Measurements from ENCODE around the gene ATP11A. TPM values are rescaled to one million over a fixed set of nuclear protein-coding genes. Genes with fewer than 3 reads are reported as not detected.

The ATP11A gene
- total RNA-seq, 2 donors from 2014 or later: 15.2 to 38.4 TPM

GRCh38 chr13:112889351-112890290, 199.8 kb downstream of the ATP11A start:
- no peaks in the 10 kb centered on the region for H3K27me3 ChIP-seq (replicated peaks; ENCODE audit: insufficient read depth)
- H3K36me3 ChIP-seq: no peaks in the 10 kb centered on the region
- peaks cover 6 to 19% of the 10 kb centered on the region in 2 donors for H3K4me1 ChIP-seq (ENCODE audit: control insufficient read depth in 1 of 2, low read depth in 2 of 2)
- DNase-seq (ENCODE audit: low spot score): no peak
- no peak for ATAC-seq (ENCODE audit: insufficient number of reproducible peaks, low FRiP score, low read depth)
- no peak for TF ChIP-seq CTCF (IDR thresholded peaks at IDR 0.05)
- H3K27ac ChIP-seq: no peak overlapping the region
- H3K4me3 ChIP-seq: no peak overlapping the region
- no peaks in the 10 kb centered on the region for H3K9me3 ChIP-seq

DNA sequence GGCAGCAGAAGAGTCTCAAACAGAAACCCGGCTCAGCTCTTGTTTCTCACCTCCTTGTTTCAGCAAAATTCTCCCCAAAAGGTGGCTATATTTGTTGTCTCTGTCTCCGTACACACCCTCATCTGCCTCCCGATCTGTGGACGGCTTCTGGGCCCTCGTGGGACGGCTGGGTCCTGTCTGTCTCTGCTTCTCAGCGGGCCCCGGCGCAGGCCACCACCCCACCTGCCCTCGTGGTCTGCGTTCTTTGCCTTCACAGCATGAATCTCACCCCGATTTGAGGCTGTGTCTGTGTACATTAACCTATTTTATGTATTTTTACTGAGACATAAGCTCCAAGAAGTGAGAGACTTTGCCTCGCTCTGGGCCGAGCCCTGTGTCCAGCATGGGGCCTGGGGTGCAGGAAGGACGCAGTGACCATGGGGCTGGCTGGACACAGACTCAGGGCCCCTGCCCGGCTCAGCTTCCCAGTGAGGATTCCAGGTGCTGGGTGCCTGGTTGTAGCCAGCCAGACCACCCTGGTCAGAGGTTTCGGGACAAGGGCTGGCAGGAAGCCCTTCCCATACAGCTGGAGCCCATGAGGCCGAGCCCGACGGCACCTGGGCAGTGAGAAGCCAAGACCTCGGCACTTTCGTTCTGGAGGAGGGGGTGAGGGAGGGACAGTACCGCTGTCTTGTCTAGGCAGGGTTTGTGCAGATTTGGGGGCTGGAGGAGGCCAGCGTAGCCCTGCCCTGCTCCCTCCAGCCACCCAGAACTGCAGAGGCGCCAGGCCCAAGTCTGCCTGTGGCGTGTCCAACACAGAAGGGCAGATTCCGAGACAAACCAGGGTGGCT, 200.7 kb downstream of the ATP11A start:
- H3K9me3 ChIP-seq: no peaks in the 10 kb centered on the region
- no peaks in the 10 kb centered on the region for H3K27me3 ChIP-seq (replicated peaks; ENCODE audit: insufficient read depth)
- no peak overlapping the region for H3K4me3 ChIP-seq
- no peaks in the 10 kb centered on the region for H3K36me3 ChIP-seq
- H3K4me1 ChIP-seq (ENCODE audit: control insufficient read depth in 1 of 2, low read depth in 2 of 2): peaks cover 12 to 22% of the 10 kb centered on the region in 2 donors
- TF ChIP-seq CTCF (IDR thresholded peaks at IDR 0.05): no peak
- DNase-seq (ENCODE audit: low spot score) (no peak), ATAC-seq (ENCODE audit: insufficient number of reproducible peaks, low FRiP score, low read depth) (no peak)
- no peak overlapping the region for H3K27ac ChIP-seq

- no peak for TF ChIP-seq CTCF (IDR thresholded peaks at IDR 0.05)
- no peaks in the 10 kb centered on the region for H3K27me3 ChIP-seq (replicated peaks; ENCODE audit: insufficient read depth)
- no peak overlapping the region for H3K4me3 ChIP-seq
- H3K9me3 ChIP-seq: no peaks in the 10 kb centered on the region
- peaks cover 8 to 16% of the 10 kb centered on the region in 2 donors for H3K4me1 ChIP-seq (ENCODE audit: control insufficient read depth in 1 of 2, low read depth in 2 of 2)
- ATAC-seq (ENCODE audit: insufficient number of reproducible peaks, low FRiP score, low read depth) (no peak), DNase-seq (ENCODE audit: low spot score) (no peak)
- H3K36me3 ChIP-seq: no peaks in the 10 kb centered on the region
- no peak overlapping the region for H3K27ac ChIP-seq
Observed at GRCh38 chr13:112891477-112892401, 201.9 kb downstream of the ATP11A start.

DNA sequence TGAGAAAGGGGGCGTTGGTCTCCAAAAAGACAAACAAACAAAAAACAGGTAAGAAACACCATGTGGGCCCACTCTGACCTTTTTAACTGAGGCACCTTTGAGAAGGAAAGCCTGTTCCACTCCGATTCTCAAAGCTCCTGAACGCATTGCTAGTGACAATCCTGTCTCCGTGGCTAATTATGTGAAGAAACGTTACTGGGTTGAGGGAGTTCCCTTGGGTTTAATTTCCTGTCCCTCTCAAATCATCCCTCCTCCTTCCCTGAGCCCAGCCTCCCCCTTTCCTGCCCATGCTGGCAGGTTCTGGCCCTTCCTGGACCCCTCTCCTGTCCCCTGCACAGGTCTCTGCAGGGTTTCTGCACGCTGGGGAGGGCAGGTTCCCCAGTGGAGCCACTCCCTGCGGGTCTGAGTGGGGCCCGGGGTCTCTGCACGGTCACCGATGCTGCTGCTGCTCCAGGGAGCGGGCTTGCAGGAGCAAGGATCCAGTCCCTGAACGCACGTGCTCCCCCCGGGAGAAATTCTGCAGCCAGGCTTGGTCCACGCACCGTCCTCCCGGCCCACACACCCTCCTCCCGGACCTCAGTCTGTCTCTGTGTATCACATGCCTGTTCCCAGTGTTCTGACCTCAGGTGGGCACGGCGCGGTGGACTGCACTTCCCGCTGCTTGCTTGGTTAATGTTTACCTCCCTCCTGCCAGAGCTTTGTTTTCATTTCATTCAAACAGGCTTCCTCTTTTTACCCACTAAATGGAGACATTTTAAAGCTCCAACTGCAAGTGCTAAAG, 202.8 kb downstream of the ATP11A start:
- DNase-seq (ENCODE audit: low spot score): no peak
- Histone ChIP-seq H3K36me3 (no peaks in the 10 kb centered on the region), H3K4me1 (ENCODE audit: control insufficient read depth in 1 of 2, low read depth in 2 of 2) (peaks cover 8 to 16% of the 10 kb centered on the region in 2 donors), H3K9me3 (no peaks in the 10 kb centered on the region), H3K27ac (no peak overlapping the region), H3K27me3 (replicated peaks; ENCODE audit: insufficient read depth) (no peaks in the 10 kb centered on the region), H3K4me3 (no peak overlapping the region)
- TF ChIP-seq CTCF (IDR thresholded peaks at IDR 0.05): no peak
- ATAC-seq (ENCODE audit: insufficient number of reproducible peaks, low FRiP score, low read depth): no peak

All from thoracic aorta (tissue), 2 donors.